Neutrophil (primary cell): ENCODE results near the gene FOXP4.
A peak's percentile ranks its signal among the peaks of the same experiment; 100 is the strongest.

Experiments
- H3K27ac ChIP-seq: fragments of 200-600 bp; sonication (generic); 2 replicates; pipeline ENCODE4 v1.5.1; 2016; ENCODE audit warnings: mild to moderate bottlenecking, moderate library complexity
- H3K27me3 ChIP-seq: fragments of 200-600 bp; sonication (generic); 2 replicates; pipeline ENCODE4 v1.6.0; 2016; ENCODE audit warnings: mild to moderate bottlenecking
- H3K36me3 ChIP-seq: fragments of 200-600 bp; sonication (generic); 2 replicates; pipeline ENCODE4 v1.5.1; 2017
- H3K4me1 ChIP-seq, 2 experiments: fragments of 200-600 bp in 1 of 2; sonication (generic) in 1 of 2; 1 replicate in 1 of 2; 2 replicates in 1 of 2; pipeline versions ENCODE4 v1.5.1 to v1.6.1; 2013 to 2016; ENCODE audit warnings: low read depth in 1 of 2, low read length in 1 of 2, mild to moderate bottlenecking in 1 of 2, moderate library complexity in 1 of 2; ENCODE audit not compliant: control insufficient read depth in 1 of 2, insufficient read depth in 1 of 2
- H3K4me3 ChIP-seq, 2 experiments: fragments of 200-600 bp in 1 of 2; sonication (generic) in 1 of 2; 1 replicate in 1 of 2; 2 replicates in 1 of 2; pipeline ENCODE4 v1.5.1; 2013 to 2016; ENCODE audit warnings: low read depth in 1 of 2, low read length in 1 of 2, mild to moderate bottlenecking in 1 of 2, moderate library complexity in 1 of 2
- H3K9me3 ChIP-seq: fragments of 200-600 bp; sonication (generic); 2 replicates; pipeline ENCODE4 v1.5.1; 2016
- TF ChIP-seq, protein P1 (sequence below): fragments of 200-600 bp; sonication (generic); IDR thresholded peaks from 2 replicates; pipeline ENCODE4 v1.5.1; 2016; ENCODE audit warnings: antibody characterized with exemption

The FOXP4 gene

DNA sequence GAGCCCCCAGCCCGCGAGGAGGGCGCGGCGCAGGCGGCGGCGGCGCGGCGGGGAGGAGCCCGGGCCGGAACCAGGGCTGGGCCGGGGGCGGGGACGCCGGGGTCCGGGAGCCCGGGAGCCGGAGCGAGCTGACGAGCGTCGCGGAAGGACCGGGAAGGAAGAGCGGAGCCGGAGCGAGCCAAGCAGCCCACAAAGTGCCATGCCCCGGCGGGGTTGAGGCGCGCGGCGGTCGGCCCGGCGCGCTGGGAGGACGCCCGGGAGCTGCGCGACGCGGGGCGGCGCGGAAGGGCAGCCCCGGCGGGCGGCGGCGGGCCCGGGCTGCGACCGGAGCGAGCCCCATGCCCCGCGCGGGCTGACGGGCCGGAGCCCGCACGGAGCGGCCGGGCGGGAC is 289 bp downstream of the FOXP4 start:
- no peaks in the 10 kb centered on the region for H3K36me3 ChIP-seq
- peaks cover 21 to 25% of the 10 kb centered on the region in 2 experiments for H3K4me1 ChIP-seq
- peak overlapping the region; percentile 46 to 52 for H3K4me3 ChIP-seq
- TF ChIP-seq, protein P1, sequence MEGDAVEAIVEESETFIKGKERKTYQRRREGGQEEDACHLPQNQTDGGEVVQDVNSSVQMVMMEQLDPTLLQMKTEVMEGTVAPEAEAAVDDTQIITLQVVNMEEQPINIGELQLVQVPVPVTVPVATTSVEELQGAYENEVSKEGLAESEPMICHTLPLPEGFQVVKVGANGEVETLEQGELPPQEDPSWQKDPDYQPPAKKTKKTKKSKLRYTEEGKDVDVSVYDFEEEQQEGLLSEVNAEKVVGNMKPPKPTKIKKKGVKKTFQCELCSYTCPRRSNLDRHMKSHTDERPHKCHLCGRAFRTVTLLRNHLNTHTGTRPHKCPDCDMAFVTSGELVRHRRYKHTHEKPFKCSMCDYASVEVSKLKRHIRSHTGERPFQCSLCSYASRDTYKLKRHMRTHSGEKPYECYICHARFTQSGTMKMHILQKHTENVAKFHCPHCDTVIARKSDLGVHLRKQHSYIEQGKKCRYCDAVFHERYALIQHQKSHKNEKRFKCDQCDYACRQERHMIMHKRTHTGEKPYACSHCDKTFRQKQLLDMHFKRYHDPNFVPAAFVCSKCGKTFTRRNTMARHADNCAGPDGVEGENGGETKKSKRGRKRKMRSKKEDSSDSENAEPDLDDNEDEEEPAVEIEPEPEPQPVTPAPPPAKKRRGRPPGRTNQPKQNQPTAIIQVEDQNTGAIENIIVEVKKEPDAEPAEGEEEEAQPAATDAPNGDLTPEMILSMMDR, result no peak
- H3K27ac ChIP-seq, result no peak overlapping the region
- no peaks in the 10 kb centered on the region for H3K9me3 ChIP-seq
- H3K27me3 ChIP-seq, result peaks cover 86% of the 10 kb centered on the region

DNA sequence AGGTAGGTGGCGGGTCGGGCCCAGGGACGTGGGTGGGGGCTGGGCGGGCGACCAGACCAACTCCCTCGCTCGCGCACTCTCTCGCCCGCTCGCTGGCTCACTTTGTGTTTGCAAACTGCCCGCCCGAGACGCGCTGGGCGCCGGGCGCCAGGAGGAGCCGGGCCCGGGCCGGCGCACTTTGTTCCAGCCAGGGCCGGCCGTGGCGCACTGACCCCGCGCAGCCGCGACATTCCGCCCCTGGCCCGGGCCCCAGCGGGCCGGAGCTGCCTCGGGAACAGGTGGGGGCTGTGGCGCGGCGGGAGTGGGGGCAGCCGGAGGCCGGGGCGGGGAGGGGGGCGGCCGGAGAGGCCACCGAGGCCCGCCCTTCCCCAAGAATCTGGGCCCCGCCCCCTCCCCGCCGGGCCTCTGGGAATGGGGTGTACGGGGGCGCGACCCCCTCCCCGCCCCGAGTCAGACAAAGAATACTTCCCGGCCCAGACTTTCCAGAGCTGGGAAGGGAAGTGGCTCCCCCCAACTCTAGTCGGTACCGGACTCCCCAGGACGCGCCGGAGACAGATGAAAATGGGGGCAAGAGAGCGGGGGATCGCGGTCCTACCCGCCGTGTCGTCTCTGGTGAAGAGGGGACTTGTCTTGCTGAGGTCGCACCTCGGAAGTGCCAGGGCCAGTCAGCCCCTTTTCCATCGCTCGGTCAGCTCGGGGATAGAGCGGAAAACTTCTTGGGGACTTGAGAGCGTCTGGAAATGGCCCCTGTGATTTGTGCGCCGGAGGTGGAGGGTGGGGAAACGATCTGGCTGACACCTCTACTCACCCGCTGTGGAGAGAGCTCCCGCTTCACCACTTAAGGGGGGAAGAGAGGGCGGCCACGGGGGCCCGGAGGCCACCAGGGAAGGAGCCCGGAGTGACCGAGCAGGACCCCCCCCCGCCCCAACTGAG is 951 bp downstream of the FOXP4 start:
- TF ChIP-seq, protein P1, result no peak
- Histone ChIP-seq H3K27ac (no peak overlapping the region), H3K36me3 (no peaks in the 10 kb centered on the region), H3K4me3 (peak overlapping the region; percentile 46 to 49), H3K27me3 (peaks cover 86% of the 10 kb centered on the region), H3K4me1 (peaks cover 21 to 25% of the 10 kb centered on the region in 2 experiments), H3K9me3 (no peaks in the 10 kb centered on the region)

DNA sequence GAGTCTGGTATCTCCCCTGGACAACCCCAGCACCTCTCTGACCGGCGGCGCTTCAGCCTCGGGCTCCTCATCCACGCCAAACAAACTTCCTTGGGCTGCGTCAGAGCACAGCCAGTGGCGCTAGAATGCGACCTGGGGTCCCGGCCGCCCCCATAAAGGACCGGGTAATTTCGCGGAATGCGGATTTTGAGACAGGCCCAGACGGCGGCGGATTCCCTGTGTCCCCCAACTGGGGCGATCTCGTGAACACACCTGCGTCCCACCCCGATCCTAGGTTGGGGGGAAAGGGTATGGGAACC is 1.6 kb downstream of the FOXP4 start:
- H3K27me3 ChIP-seq, result peaks cover 88% of the 10 kb centered on the region
- H3K4me1 ChIP-seq, result peaks cover 21 to 25% of the 10 kb centered on the region in 2 experiments
- TF ChIP-seq, protein P1, result no peak
- no peak overlapping the region for H3K27ac ChIP-seq
- H3K36me3 ChIP-seq, result no peaks in the 10 kb centered on the region
- no peaks in the 10 kb centered on the region for H3K9me3 ChIP-seq
- peak overlapping the region in 1 of 2 experiments; percentile 49 for H3K4me3 ChIP-seq

DNA sequence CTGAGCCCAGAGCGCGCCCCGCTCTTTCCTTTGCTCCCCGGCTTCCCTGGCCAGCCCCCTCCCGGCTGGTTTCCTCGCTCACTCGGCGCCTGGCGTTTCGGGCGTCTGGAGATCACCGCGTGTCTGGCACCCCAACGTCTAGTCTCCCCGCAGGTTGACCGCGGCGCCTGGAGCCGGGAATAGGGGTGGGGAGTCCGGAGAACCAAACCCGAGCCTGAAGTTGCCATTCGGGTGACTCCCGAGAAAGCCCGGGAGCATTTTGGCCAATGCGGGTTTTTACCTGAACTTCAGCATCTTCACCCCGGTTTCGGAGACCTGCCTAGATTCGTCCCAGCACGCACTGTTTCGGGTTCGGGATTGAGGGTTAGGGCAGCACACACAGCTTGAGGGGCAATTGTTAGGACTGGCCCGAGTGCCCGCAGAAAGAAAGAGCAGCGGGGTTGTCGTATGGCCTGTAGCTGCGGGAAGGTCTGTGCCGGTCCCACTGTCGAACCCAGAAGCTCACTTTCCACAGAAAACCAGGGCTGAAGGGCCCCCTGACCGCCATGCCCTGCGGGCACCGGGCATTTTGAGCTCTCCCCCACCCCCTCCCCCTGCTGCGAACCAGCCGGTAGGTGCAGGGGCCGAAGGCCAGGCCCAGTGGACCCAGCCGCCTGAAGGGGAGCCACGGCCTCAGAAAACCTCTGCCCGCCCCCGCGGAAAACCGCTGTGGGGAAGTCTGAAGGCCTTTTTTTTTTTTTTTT is 2.1 kb downstream of the FOXP4 start:
- Histone ChIP-seq H3K27me3 (peaks cover 88% of the 10 kb centered on the region), H3K27ac (no peak overlapping the region), H3K4me1 (peaks cover 21 to 25% of the 10 kb centered on the region in 2 experiments), H3K4me3 (peak overlapping the region in 1 of 2 experiments; percentile 49), H3K9me3 (no peaks in the 10 kb centered on the region), H3K36me3 (no peaks in the 10 kb centered on the region)
- TF ChIP-seq, protein P1, result no peak

DNA sequence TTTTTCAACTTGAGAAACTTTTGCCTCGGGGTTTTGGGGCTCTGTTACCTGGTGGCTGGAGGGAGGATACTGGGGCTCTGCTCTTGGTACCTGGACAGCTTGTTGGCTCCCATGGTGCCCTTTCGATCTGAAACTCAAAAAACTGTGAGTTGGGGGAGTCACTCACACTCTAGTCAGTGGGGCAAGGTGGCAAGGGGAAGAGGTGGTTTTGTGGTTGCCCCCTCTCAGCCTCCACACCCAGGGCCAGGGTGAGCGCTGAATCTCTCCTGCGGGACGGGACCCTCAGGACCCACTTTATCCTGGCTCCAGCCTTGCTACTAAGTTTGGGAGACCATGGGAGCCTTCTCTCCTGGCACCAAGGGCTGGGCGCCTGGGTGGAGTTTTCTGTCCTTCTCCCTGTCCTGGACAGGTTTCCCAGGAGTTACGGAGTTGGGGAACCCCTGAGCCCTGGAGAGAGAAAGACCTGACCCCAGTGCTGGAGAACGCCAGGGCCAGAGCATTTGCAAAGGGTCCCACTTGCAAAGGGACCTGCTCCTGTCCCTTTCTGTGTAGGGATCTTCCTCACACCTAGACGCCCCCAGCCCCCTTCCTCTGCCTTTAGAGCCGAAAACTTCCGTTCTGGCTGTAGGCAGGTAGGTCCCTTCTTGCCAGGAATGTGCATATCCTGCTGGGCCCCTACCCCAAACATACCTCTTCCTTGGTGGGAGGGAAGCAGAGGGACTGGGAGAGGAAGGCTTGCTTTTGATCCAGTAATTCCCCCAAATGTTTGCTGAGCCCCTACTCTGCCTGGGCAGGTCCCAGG is 2.9 kb downstream of the FOXP4 start:
- no peaks in the 10 kb centered on the region for H3K9me3 ChIP-seq
- H3K27ac ChIP-seq, result no peak overlapping the region
- TF ChIP-seq, protein P1, result no peak
- H3K36me3 ChIP-seq, result no peaks in the 10 kb centered on the region
- no peak overlapping the region for H3K4me3 ChIP-seq
- H3K27me3 ChIP-seq, result peaks cover 88% of the 10 kb centered on the region
- H3K4me1 ChIP-seq, result peaks cover 21 to 25% of the 10 kb centered on the region in 2 experiments
